ENCODE measurements around the gene RAB1A. TPM values are rescaled to one million over a fixed set of nuclear protein-coding genes. Genes with fewer than 3 reads are reported as not detected.

RAB1A gene
- total and polyA plus RNA-seq, 8 donors, result 156 to 202 (median 169) TPM

DNA sequence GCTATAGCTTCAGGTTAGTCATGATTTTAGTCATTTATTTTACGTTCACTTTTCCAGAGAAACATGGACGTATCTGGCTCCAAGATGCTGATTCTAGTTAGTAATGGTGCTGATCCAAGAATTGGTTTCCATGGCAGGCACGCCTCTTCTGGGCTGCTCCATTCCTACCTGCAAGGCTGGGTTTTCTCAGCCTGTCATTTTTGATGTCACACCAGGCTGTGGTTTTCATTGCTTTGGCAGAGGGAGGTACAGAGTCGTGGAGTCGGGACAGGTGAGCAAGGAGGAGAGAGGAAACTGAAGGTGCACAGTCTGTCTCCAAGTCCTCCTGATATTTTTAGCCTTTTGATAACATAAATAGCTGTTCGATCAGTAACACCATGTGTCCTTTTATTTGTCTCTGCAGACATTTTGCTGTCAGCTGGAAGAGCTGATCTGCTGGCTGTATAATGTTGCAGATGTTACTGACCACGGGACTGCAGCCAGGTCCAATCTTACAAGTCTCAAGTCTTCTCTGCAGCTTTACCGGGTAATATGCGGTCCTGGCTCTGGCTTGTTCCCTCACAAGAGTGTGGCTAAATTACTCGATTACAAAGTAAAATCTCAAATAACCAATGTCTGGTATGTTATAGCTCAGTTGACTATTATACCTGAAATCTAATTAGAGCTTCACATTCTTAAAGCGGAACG lies 55.9 kb downstream of the RAB1A start:
- DNase-seq (no peak), ATAC-seq (no peak)
- Histone ChIP-seq H3K27ac (no peak overlapping the region), H3K9me3 (no peaks in the 10 kb centered on the region), H3K4me1 (peaks cover 19 to 53% of the 10 kb centered on the region in 2 donors), H3K4me3 (no peak overlapping the region), H3K36me3 (peaks cover 0 to 78% of the 10 kb centered on the region in 2 donors), H3K27me3 (no peaks in the 10 kb centered on the region)
- TF ChIP-seq, protein P1, sequence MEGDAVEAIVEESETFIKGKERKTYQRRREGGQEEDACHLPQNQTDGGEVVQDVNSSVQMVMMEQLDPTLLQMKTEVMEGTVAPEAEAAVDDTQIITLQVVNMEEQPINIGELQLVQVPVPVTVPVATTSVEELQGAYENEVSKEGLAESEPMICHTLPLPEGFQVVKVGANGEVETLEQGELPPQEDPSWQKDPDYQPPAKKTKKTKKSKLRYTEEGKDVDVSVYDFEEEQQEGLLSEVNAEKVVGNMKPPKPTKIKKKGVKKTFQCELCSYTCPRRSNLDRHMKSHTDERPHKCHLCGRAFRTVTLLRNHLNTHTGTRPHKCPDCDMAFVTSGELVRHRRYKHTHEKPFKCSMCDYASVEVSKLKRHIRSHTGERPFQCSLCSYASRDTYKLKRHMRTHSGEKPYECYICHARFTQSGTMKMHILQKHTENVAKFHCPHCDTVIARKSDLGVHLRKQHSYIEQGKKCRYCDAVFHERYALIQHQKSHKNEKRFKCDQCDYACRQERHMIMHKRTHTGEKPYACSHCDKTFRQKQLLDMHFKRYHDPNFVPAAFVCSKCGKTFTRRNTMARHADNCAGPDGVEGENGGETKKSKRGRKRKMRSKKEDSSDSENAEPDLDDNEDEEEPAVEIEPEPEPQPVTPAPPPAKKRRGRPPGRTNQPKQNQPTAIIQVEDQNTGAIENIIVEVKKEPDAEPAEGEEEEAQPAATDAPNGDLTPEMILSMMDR (IDR thresholded peaks at IDR 0.05), result no peak
- intact Hi-C loops (cut with DNase I), result no loop called here

DNA sequence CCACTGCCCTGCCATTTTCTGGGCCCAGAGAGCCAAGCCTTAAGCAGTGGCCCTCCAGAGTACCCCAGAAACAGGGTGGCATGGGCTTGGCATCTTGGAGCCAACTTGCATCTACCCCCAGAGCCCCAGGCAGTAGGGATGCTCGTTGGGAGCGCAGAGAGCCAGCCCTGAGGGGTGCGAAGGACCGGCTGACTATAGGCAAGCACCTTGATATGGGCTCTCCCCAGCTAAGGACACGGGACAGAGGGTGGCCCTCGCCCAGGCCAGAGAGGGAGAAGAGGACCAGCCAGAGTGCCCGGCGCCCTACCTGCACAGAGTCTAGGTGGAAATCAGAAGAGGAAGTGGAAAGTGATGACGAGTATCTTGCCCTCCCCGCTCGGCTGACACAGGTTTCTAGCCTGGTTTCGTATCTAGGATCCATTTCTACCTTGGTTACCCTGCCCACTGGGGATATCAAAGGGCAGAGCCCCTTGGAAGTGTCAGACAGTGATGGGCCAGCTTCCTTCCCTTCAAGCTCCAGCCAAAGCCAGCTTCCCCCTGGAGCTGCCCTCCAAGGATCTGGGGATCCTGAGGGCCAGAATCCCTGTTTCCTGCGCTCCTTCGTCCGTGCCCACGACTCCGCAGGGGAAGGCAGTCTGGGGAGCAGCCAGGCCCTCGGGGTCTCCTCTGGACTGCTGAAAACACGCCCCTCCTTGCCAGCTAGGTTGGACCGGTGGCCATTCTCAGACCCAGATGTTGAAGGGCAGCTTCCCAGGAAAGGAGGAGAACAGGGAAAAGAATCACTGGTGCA lies 57.5 kb downstream of the RAB1A start:
- H3K36me3 ChIP-seq, result peaks cover 0 to 62% of the 10 kb centered on the region in 2 donors
- H3K27me3 ChIP-seq, result no peaks in the 10 kb centered on the region
- no peak for ATAC-seq
- TF ChIP-seq, protein P1 (IDR thresholded peaks at IDR 0.05), result no peak
- H3K4me3 ChIP-seq, result no peak overlapping the region
- no peaks in the 10 kb centered on the region for H3K9me3 ChIP-seq
- H3K4me1 ChIP-seq, result peaks cover 19 to 60% of the 10 kb centered on the region in 2 donors
- no peak for DNase-seq
- intact Hi-C loops (cut with DNase I), result no loop called here
- H3K27ac ChIP-seq, result peak overlapping the region in 1 of 2 donors; percentile 18

DNA sequence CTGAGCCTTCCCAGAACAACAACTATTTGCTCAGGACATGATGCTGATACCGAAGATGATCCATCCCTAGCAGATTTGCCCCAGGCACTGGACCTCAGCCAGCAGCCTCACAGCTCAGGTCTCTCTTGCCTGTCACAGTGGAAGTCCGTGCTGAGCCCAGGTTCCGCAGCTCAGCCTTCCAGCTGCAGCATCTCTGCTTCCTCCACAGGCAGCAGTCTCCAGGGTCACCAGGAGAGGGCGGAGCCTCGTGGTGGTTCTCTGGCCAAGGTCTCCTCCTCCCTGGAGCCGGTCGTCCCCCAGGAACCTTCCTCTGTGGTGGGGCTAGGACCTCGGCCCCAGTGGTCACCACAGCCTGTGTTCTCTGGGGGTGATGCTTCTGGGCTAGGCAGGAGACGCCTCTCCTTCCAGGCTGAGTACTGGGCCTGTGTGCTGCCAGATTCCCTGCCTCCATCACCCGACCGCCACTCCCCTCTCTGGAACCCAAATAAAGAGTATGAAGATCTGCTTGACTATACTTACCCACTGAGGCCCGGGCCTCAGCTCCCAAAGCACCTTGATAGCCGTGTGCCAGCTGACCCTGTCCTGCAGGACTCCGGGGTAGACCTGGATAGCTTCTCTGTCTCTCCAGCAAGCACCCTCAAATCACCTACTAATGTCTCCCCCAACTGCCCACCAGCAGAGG lies 58.3 kb downstream of the RAB1A start:
- no peak overlapping the region for H3K4me3 ChIP-seq
- no peak for ATAC-seq
- intact Hi-C loops (cut with DNase I), result no loop called here
- DNase-seq, result no peak
- TF ChIP-seq, protein P1 (IDR thresholded peaks at IDR 0.05), result no peak
- no peaks in the 10 kb centered on the region for H3K27me3 ChIP-seq
- H3K27ac ChIP-seq, result peak overlapping the region in 1 of 2 donors; percentile 72
- H3K9me3 ChIP-seq, result no peaks in the 10 kb centered on the region
- peaks cover 0 to 57% of the 10 kb centered on the region in 2 donors for H3K36me3 ChIP-seq
- H3K4me1 ChIP-seq, result peaks cover 18 to 63% of the 10 kb centered on the region in 2 donors

DNA sequence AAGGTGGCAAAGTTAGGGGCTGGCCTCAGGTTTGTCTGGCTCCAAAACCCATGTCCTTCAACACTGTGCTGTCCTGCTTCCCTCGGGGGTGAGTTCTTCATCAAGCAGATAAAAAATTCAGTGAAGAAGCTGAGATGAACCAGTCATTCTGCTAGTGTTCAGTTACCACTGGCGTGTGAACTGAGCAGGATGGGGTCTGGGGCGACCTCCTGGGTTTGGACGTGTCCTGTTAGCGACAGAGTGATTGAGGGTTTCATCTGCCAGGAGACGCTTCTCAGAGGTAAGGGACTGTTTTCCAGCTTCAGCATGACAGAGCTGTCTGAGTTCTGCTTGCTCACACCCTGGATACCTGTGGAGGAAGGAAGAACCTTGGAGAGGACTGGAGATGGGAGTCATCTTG lies 59.0 kb downstream of the RAB1A start:
- Histone ChIP-seq H3K4me1 (peaks cover 13 to 61% of the 10 kb centered on the region in 2 donors), H3K27ac (peak overlapping the region in 1 of 2 donors; percentile 72)

More for the DNA sequence above, 59.0 kb downstream of the RAB1A start:
- TF ChIP-seq, protein P1 (IDR thresholded peaks at IDR 0.05), result no peak
- Histone ChIP-seq H3K9me3 (no peaks in the 10 kb centered on the region), H3K4me3 (no peak overlapping the region), H3K36me3 (peaks cover 0 to 51% of the 10 kb centered on the region in 2 donors), H3K27me3 (no peaks in the 10 kb centered on the region)
- intact Hi-C loops (cut with DNase I), result no loop called here
- no peak for DNase-seq
- ATAC-seq, result no peak
